GM20000 (cell line): Measurements from ENCODE around the gene CAMK1D.
"Not testable (repeated sequence)": the region's sequence is repeated elsewhere in the genome, so short reads cannot be mapped to it uniquely, and the experiment has no call there.

Source experiments
- DNase-seq: peaks from one replicate; pipeline ENCODE4 v3.0.0; 2012; ENCODE audit warnings: low spot score
- TF ChIP-seq, protein P1 (sequence below): IDR thresholded peaks from 2 replicates; pipeline ENCODE4 v1.5.1; 2012; ENCODE audit warnings: mild to moderate bottlenecking, control low read depth; ENCODE audit errors: extremely low read depth, missing control alignments

The CAMK1D gene

DNA sequence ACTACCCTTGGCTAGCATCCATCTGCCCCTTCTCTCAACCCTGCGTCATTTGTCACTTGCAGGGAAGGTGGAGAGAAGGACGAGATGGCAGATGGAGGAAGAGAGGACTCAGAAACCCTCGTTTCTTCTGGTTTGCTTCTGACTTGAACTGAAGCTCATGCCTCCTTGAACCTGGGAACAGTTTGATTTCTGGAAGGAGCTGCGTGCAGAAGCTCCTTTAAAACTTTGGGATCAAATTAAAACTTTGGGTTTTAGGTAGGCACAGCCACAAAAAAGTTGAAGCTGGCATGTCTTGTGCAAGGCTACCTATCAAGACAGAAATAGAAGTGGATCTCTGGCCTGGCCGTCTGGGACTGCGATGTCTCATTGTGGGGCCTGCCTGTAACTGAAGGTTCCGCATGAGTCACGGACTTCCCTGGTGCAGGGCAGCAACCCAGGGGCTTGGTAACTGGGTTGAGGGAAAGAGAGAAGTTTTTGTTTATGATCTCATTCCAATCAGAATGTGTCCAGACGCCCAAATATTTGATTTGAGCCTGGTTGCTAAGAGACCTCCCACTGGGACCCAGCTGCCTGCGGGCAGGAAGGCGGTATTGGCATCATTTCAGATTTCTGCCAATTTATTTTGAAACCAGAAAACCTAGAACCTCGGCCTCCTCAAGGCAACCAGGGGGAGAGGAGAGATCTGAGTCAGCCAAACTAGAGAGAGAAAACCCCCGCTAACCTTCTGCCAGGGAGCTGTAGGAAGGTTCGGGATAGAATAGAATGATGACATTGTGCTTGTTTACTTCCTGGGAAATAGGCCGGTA is 15.8 kb upstream of the CAMK1D start:
- DNase-seq, result peak; percentile 59
- TF ChIP-seq, protein P1, sequence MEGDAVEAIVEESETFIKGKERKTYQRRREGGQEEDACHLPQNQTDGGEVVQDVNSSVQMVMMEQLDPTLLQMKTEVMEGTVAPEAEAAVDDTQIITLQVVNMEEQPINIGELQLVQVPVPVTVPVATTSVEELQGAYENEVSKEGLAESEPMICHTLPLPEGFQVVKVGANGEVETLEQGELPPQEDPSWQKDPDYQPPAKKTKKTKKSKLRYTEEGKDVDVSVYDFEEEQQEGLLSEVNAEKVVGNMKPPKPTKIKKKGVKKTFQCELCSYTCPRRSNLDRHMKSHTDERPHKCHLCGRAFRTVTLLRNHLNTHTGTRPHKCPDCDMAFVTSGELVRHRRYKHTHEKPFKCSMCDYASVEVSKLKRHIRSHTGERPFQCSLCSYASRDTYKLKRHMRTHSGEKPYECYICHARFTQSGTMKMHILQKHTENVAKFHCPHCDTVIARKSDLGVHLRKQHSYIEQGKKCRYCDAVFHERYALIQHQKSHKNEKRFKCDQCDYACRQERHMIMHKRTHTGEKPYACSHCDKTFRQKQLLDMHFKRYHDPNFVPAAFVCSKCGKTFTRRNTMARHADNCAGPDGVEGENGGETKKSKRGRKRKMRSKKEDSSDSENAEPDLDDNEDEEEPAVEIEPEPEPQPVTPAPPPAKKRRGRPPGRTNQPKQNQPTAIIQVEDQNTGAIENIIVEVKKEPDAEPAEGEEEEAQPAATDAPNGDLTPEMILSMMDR, result no peak

DNA sequence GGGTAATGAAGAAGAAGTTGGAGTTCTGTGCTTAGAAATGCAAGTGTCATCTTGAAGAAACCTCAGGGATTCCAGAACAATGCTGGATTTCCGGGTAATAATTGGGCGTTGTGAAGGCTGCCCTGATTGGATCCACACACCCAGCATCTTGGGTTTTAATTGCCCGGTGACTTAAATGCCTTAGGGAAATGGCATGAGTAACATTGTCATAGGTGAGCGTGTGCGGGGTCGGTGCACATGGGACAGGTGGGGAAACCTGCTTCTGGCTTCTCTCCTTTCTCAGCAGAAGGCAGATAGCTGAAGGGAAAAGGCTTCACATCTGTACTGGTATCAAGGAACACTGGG is 15.2 kb upstream of the CAMK1D start:
- TF ChIP-seq, protein P1, result no peak

DNA sequence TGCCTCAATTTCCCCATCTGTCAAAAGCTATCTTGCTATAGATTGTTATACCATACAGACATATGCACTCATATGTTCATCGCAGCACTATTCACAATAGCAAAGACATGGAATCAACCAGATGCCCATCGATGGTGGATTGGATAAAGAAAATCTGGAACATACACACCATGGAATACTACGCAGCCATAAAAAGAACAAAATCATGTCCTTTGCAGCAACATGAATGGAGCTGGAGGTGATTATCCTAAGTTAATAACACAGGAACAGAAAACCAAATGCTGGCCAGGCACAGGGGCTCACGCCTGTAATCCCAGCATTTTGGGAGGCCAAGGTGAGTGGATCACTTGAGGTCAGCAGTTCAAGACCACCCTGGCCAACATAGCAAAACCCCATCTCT is 14.2 kb upstream of the CAMK1D start:
- DNase-seq, result not testable (repeated sequence)

More for the DNA sequence above, 15.2 kb upstream of the CAMK1D start:
- DNase-seq, result no peak

DNA sequence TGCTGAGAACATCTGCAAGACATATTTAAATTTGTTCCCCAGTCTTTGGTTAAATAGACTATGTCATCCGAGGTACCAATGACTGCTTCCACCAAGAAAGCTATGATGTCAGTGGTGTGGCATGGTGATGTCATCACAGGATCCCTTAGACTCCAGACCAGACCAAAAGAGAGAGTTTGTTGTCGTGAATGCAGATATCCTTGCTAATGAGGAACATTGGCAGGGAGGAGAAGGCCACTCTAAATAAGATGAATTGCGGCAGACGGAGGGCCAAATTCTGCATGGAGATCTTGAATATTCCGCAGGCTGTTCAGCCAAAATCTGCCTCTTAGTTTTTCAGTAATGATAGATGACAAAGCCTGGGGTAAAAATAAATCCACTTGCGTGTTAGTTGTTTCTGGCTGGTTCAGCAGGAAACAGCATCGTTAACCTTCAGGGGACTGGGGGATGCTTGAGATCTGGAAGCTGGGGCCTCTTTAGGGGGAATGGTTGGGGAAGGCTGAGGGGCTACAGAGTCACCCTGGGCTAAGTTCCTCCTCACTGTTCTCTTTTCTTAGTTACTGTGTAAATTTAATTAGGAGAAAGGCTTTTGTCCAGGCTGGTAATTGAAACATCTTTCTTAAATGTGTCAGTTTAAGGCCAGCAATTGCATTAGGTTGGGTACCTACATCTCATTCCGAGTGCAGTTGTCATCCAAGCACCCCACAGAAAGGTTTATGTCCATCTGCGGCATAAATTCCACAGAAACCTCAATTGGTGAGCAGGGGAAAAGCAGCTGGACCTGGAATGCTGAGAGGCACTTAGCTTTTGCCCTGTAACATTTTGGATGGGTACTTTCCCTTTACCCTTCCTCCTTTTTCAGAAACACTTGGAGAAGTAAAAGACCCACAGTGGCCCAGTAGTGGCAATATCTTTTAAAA is 11.6 kb upstream of the CAMK1D start:
- no peak for DNase-seq
- TF ChIP-seq, protein P1, result no peak

DNA sequence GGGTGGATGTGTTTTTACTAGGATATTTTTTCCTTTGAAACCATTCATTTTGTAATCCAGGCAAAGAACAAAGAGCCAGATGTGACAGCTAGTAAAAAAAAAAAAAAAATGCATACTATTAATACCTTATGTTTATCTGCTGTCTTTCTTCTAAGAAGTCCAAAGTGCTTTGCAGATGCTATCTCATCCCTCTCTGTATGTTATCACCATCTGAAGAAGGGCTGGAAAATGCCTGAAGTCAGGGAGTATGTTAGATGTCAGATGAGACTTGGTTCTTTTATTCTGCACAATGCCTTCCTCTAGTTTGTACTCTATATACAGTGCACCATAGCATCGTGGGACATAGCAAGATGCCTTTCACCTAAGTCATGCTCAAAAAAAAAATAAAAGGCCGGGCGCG is 10.4 kb upstream of the CAMK1D start:
- TF ChIP-seq, protein P1, result no peak
- DNase-seq, result no peak

DNA sequence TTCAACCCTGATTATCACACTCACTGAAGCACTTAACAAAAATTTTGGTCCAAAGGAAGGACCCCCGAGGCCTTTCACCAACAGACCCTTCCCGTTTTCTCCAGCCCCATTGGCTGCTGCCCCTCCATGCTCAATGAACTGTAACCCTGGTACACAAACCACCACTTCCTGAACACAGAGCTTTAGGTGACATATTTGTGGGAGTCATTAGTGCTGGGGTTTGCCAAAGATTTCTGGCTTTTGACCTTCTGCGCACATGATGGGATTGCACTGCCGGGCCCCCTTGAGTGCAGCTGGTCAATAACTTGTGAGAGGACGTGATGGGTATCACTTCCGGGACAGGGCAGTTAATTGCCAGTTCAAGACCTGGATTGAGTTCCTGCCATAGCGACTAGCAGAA is 9.0 kb upstream of the CAMK1D start:
- DNase-seq, result no peak
- TF ChIP-seq, protein P1, result no peak

DNA sequence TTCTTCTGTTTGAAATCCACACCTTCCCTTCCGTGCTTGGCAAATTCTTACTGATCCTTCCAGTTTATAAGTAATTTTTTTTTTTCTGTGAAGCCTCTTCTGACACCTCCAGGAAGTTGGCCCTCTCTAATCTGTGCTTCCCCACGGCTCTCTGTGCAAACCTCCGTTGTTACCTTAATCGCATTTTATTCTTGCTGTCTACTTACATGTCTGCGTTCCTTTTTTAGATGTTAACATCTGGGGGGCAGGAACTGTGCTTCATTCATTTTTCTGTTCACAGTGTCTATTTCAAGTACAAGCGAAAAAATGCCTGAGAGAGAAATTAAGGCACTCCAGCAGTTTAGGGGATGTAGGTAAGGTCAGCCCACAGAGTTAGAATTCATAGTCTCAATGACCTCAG is 8.4 kb upstream of the CAMK1D start:
- no peak for DNase-seq
- TF ChIP-seq, protein P1, result no peak
